Parathyroid adenoma (tissue), 2 donors: Measurements from ENCODE around the gene PWWP2B.

Experiments
- H2AFZ ChIP-seq: fragments of 300-600 bp; sonication (generic); one replicate; pipeline ENCODE4 v1.7.0; 2017; ENCODE audit warnings: antibody characterized with exemption, mild to moderate bottlenecking
- H3K27ac ChIP-seq: fragments of 300-600 bp; sonication (generic); one replicate; pipeline ENCODE4 v1.7.0; 2017
- H3K27me3 ChIP-seq: fragments of 300-600 bp; sonication (generic); one replicate; pipeline ENCODE4 v1.7.0; 2017; ENCODE audit warnings: low read length; ENCODE audit not compliant: control insufficient read depth, insufficient read depth
- H3K36me3 ChIP-seq: fragments of 300-600 bp; sonication (generic); one replicate; pipeline ENCODE4 v1.7.0; 2017; ENCODE audit warnings: low read length; ENCODE audit not compliant: control insufficient read depth, insufficient read depth
- H3K4me1 ChIP-seq: fragments of 300-600 bp; sonication (generic); one replicate; pipeline ENCODE4 v1.7.0; 2017; ENCODE audit warnings: control low read depth
- H3K4me2 ChIP-seq: fragments of 300-600 bp; sonication (generic); one replicate; pipeline ENCODE4 v1.7.0; 2017; ENCODE audit warnings: low read length
- H3K4me3 ChIP-seq: fragments of 300-600 bp; sonication (generic); one replicate; pipeline ENCODE4 v1.7.0; 2017; ENCODE audit warnings: low read depth, low read length
- H3K79me2 ChIP-seq: fragments of 300-600 bp; sonication (generic); one replicate; pipeline ENCODE4 v1.7.0; 2017; ENCODE audit warnings: control low read depth
- H3K9ac ChIP-seq: fragments of 300-600 bp; sonication (generic); one replicate; pipeline ENCODE4 v1.7.0; 2017; ENCODE audit warnings: mild to moderate bottlenecking
- H3K9me3 ChIP-seq: fragments of 300-600 bp; sonication (generic); one replicate; pipeline ENCODE4 v1.7.0; 2017; ENCODE audit warnings: low read length; ENCODE audit not compliant: control insufficient read depth
- CTCF ChIP-seq: fragments of 300-600 bp; sonication (generic); IDR thresholded peaks from one replicate; pipeline ENCODE4 v1.7.0; 2017; ENCODE audit warnings: antibody characterized with exemption, mild to moderate bottlenecking
- donor health status: primary hyperparathyroidism.

The PWWP2B gene

DNA sequence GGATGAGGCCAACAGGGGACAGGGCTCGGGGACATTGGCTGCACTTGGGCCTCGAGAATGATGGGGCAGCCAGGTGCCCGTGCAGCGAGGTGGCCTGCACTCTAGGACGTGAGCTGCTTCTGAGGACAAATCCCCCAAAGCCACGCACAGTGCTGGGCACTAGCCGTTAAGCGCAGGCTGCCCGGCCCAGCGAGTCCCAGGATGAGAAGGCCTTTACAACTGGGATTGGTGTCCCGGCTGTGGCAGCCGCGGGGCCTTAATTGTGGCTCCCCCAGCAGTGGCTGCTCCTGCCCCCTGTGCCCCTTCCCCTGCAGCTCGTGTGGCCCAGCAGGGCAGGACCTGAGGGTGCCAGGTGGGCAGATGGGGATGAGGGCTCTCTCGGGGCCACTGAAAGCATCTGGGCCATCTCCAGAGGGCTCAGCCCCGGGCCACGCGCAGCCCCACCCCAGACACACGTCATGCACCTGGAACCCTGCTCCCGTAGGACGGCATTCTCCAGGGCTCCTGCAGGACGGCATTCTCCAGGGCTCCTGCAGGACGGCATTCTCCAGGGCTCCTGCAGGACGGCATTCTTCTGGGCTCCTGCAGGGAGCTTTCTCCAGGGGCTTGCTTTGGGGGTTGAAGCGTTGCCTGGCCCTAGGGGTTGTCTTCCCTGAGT lies 6.6 kb downstream of the PWWP2B start:
- Histone ChIP-seq H3K36me3 (no peaks in the 10 kb centered on the region), H3K79me2 (peaks cover 71% of the 10 kb centered on the region), H3K4me2 (no peak overlapping the region), H3K4me1 (peaks cover 52% of the 10 kb centered on the region), H3K27me3 (no peaks in the 10 kb centered on the region), H3K27ac (no peak overlapping the region), H2AFZ (no peak overlapping the region), H3K9me3 (no peaks in the 10 kb centered on the region), H3K9ac (no peak overlapping the region), H3K4me3 (no peak overlapping the region)
- TF ChIP-seq CTCF, result no peak

DNA sequence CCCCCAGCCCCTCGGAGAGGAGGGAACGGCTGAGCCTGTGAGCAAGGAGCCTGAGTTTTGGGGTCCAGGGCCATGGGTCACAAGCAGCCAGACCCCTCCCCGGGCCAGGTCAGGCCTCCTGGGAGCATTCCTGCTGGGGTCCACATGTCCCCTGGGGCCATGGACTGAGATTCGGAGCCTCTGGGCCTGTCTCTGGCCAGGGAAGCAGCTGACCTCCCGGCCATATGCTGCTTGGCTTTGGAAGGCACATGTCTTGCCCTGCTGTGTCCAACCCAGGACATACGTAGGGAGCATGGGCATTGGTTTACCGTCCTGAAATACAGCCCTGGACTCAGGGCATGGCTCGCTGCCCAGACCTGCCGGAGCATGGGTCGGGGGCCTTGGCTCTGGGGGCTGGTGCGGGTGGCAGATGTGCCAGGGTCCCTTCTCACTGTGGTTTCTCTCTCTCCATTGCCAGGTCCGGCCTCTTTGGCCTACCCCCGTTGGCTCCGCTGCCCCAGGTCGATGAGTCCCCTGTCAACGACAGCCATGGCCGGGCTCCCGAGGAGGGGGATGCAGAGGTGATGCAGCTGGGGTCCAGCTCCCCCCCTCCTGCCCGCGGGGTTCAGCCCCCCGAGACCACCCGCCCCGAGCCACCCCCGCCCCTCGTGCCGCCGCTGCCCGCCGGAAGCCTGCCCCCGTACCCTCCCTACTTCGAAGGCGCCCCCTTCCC lies 7.3 kb downstream of the PWWP2B start:
- TF ChIP-seq CTCF, result no peak
- Histone ChIP-seq H3K9me3 (no peaks in the 10 kb centered on the region), H3K4me2 (no peak overlapping the region), H2AFZ (no peak overlapping the region), H3K4me3 (no peak overlapping the region), H3K36me3 (no peaks in the 10 kb centered on the region), H3K4me1 (peaks cover 53% of the 10 kb centered on the region), H3K27ac (no peak overlapping the region), H3K9ac (no peak overlapping the region), H3K79me2 (peaks cover 76% of the 10 kb centered on the region), H3K27me3 (no peaks in the 10 kb centered on the region)

DNA sequence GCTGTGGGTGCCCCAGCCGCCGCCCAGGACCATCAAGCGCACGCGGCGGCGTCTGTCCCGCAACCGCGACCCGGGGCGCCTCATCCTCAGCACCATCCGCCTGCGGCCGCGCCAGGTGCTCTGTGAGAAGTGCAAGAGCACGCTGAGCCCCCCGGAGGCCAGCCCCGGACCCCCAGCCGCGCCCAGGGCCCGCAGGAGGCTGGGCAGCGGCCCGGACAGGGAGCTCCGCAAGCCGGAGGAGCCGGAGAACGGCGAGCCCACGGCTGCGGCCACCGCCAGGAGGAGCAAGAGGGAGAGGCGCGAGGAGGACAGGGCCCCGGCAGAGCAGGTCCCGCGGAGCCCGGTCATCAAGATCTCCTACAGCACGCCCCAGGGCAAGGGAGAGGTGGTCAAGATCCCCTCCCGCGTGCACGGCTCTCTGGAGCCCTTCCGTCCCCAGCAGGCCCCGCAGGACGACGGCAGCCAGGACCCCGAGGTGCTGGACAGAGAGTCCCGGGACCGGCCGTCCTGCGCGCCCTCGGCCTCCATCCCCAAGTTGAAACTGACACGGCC lies 8.0 kb downstream of the PWWP2B start:
- H3K4me3 ChIP-seq, result no peak overlapping the region
- no peaks in the 10 kb centered on the region for H3K27me3 ChIP-seq
- H2AFZ ChIP-seq, result no peak overlapping the region
- TF ChIP-seq CTCF, result no peak
- H3K27ac ChIP-seq, result no peak overlapping the region
- H3K4me2 ChIP-seq, result no peak overlapping the region
- H3K9me3 ChIP-seq, result no peaks in the 10 kb centered on the region
- H3K4me1 ChIP-seq, result peaks cover 49% of the 10 kb centered on the region
- no peak overlapping the region for H3K9ac ChIP-seq
- H3K36me3 ChIP-seq, result no peaks in the 10 kb centered on the region
- peaks cover 75% of the 10 kb centered on the region for H3K79me2 ChIP-seq

GRCh38 chr10:132405463-132405991 lies 8.5 kb downstream of the PWWP2B start:
- H3K4me1 ChIP-seq, result peaks cover 44% of the 10 kb centered on the region
- no peaks in the 10 kb centered on the region for H3K27me3 ChIP-seq
- no peak overlapping the region for H3K4me2 ChIP-seq
- no peak for TF ChIP-seq CTCF
- H3K9ac ChIP-seq, result no peak overlapping the region
- H3K4me3 ChIP-seq, result no peak overlapping the region
- H2AFZ ChIP-seq, result no peak overlapping the region
- H3K27ac ChIP-seq, result no peak overlapping the region
- H3K79me2 ChIP-seq, result peaks cover 74% of the 10 kb centered on the region
- H3K9me3 ChIP-seq, result no peaks in the 10 kb centered on the region
- H3K36me3 ChIP-seq, result no peaks in the 10 kb centered on the region
